Measurements from ENCODE around the gene RILPL2.

Gene RILPL2

GRCh38 chr12:123445388-123446332 lies 9.2 kb upstream of the RILPL2 start:
- Mint-ChIP-seq H3K4me1 (peaks cover 12% of the 10 kb centered on the region), H3K27ac (peak overlapping the region; percentile 60), H3K36me3 (ENCODE audit: low read depth) (no peaks in the 10 kb centered on the region), H3K4me3 (no peak overlapping the region), H3K27me3 (ENCODE audit: low read depth, poor library complexity) (peaks cover 2% of the 10 kb centered on the region), H3K9me3 (peaks cover 4% of the 10 kb centered on the region)
- no peak for TF ChIP-seq CTCF (IDR thresholded peaks at IDR 0.05)
- DNase-seq: no peak

GRCh38 chr12:123444092-123445026 lies 7.9 kb upstream of the RILPL2 start:
- no peak overlapping the region for H3K27ac Mint-ChIP-seq
- H3K27me3 Mint-ChIP-seq (ENCODE audit: low read depth, poor library complexity): peaks cover 5% of the 10 kb centered on the region
- no peak overlapping the region for H3K4me3 Mint-ChIP-seq
- H3K9me3 Mint-ChIP-seq: peaks cover 4% of the 10 kb centered on the region
- no peak for TF ChIP-seq CTCF (IDR thresholded peaks at IDR 0.05)
- no peak for DNase-seq
- peaks cover 12% of the 10 kb centered on the region for H3K4me1 Mint-ChIP-seq
- no peaks in the 10 kb centered on the region for H3K36me3 Mint-ChIP-seq (ENCODE audit: low read depth)

- Mint-ChIP-seq H3K27ac (no peak overlapping the region), H3K4me1 (peaks cover 12% of the 10 kb centered on the region), H3K27me3 (ENCODE audit: low read depth, poor library complexity) (peaks cover 9% of the 10 kb centered on the region), H3K4me3 (no peak overlapping the region), H3K36me3 (ENCODE audit: low read depth) (no peaks in the 10 kb centered on the region), H3K9me3 (peaks cover 4% of the 10 kb centered on the region)
- TF ChIP-seq CTCF (IDR thresholded peaks at IDR 0.05): no peak
- DNase-seq: no peak
Measured at GRCh38 chr12:123442774-123443173, 6.3 kb upstream of the RILPL2 start.

- H3K27me3 Mint-ChIP-seq (ENCODE audit: low read depth, poor library complexity): peaks cover 19% of the 10 kb centered on the region
- H3K27ac Mint-ChIP-seq: no peak overlapping the region
- H3K9me3 Mint-ChIP-seq: peaks cover 4% of the 10 kb centered on the region
- peaks cover 12% of the 10 kb centered on the region for H3K4me1 Mint-ChIP-seq
- no peaks in the 10 kb centered on the region for H3K36me3 Mint-ChIP-seq (ENCODE audit: low read depth)
- DNase-seq: no peak
- no peak overlapping the region for H3K4me3 Mint-ChIP-seq
- TF ChIP-seq CTCF (IDR thresholded peaks at IDR 0.05): no peak
Measured at GRCh38 chr12:123441523-123442164, 5.2 kb upstream of the RILPL2 start.

- H3K9me3 Mint-ChIP-seq: no peaks in the 10 kb centered on the region
- H3K27ac Mint-ChIP-seq: no peak overlapping the region
- H3K4me3 Mint-ChIP-seq: peak overlapping the region; percentile 95
- H3K4me1 Mint-ChIP-seq: peaks cover 27% of the 10 kb centered on the region
- TF ChIP-seq CTCF (IDR thresholded peaks at IDR 0.05): no peak
- H3K36me3 Mint-ChIP-seq (ENCODE audit: low read depth): peaks cover 8% of the 10 kb centered on the region
- H3K27me3 Mint-ChIP-seq (ENCODE audit: low read depth, poor library complexity): peaks cover 35% of the 10 kb centered on the region
- DNase-seq: no peak
Measured at GRCh38 chr12:123435636-123436016, 858 bp downstream of the RILPL2 start.

Measured in nephron progenitor cell (in vitro differentiated cells).